Transverse colon (tissue), 4 donors: ENCODE data around the gene PDE6A. TPM values are rescaled to one million over a fixed set of nuclear protein-coding genes. Genes with fewer than 3 reads are reported as not detected.
A peak's percentile ranks its signal among the peaks of the same experiment; 100 is the strongest.

Experiments
- DNase-seq: peaks from one replicate; pipeline ENCODE4 v3.0.0-alpha.2; 2019
- H3K27ac ChIP-seq, 4 donors: fragments of 200-600 bp; sonication (generic); 2 replicates each; pipeline ENCODE4 v1.5.1; 2016 to 2018; ENCODE audit warnings: inconsistent platforms in 4 of 4
- H3K27me3 ChIP-seq: fragments of 200-600 bp; sonication (generic); 2 replicates; pipeline ENCODE4 v1.5.1; 2017; ENCODE audit warnings: inconsistent platforms
- H3K36me3 ChIP-seq, 4 donors: fragments of 200-600 bp; sonication (generic); 2 replicates each; pipeline ENCODE4 v1.5.1; 2017 to 2019; ENCODE audit warnings: inconsistent platforms in 4 of 4
- H3K4me1 ChIP-seq, 4 donors: fragments of 200-600 bp; sonication (generic); 2 replicates each; pipeline ENCODE4 v1.5.1; 2017 to 2020; ENCODE audit warnings: inconsistent platforms in 4 of 4
- H3K4me3 ChIP-seq, 4 donors: fragments of 200-600 bp; sonication (generic); 1 replicate in 1 of 4; 2 replicates in 3 of 4; pipeline versions ENCODE4 v1.5.1 to v1.6.1; 2017 to 2019; ENCODE audit warnings: inconsistent platforms in 4 of 4
- H3K9me3 ChIP-seq, 2 donors: fragments of 200-600 bp; sonication (generic); 2 replicates each; pipeline ENCODE4 v1.5.1; 2017 to 2019; ENCODE audit warnings: inconsistent platforms in 2 of 2
- CTCF ChIP-seq, 5 experiments: fragments of 200-600 bp in 3 of 5; fragments of 450-650 bp in 2 of 5; sonication (generic) in 3 of 5; IDR thresholded peaks; 1 replicate in 2 of 5; 2 replicates in 3 of 5; pipeline ENCODE4 v1.5.1; 2016 to 2017; ENCODE audit warnings: antibody characterized with exemption in 5 of 5, inconsistent platforms in 3 of 5, mild to moderate bottlenecking in 2 of 5, moderate library complexity in 1 of 5
- EP300 ChIP-seq: sonication (generic); formaldehyde crosslinking; IDR thresholded peaks from one replicate; pipeline ENCODE4 v1.6.1; 2017; ENCODE audit warnings: antibody characterized with exemption, low read depth
- POLR2A ChIP-seq: fragments of 450-650 bp; IDR thresholded peaks from one replicate; pipeline ENCODE4 v1.6.1; 2016; ENCODE audit warnings: antibody characterized with exemption, mild to moderate bottlenecking, moderate library complexity
- POLR2AphosphoS5 ChIP-seq, 3 donors: sonication (generic); formaldehyde crosslinking; IDR thresholded peaks; one replicate each; pipeline ENCODE4 v1.6.1; 2016; ENCODE audit warnings: antibody characterized with exemption in 3 of 3
- whole genome bisulfite sequencing, 2 donors: methylation state at CpG; one replicate each; pipeline ENCODE4 v1.1.5; 2018; ENCODE audit warnings: low coverage in 1 of 2; 5-methylcytosine and 5-hydroxymethylcytosine counted together
- in situ Hi-C, 4 donors: fragments of 200-750 bp; cut with MboI; loops; one replicate each; pipeline versions ENCODE4 v1.15.0 to v1.15.1; 2017; ENCODE audit warnings: low sequenced_read_pairs in 3 of 4, low pct_ligation_motif_present in 1 of 4, low pct_unique_long_range_greater_than_20kb in 1 of 4
- intact Hi-C: fragments of 100-400 bp; cut with DNase I; formaldehyde crosslinking; loops from one replicate; pipeline ENCODE4 v1.15.1; 2023; ENCODE audit warnings: low total_unique reads
- total RNA-seq, 4 donors: library from RNA; depleted of rRNA; stranded (reverse); fragments of >200 nt; gene quantifications; one replicate each; pipeline ENCODE4 v1.1.0, GENCODE V29; 2016

PDE6A gene
- total RNA-seq, 4 donors from 2014 or later = 1.2 to 6.5 (median 3.5) TPM

GRCh38 chr5:149834246-149834855 lies 110.2 kb downstream of the PDE6A start:
- Histone ChIP-seq H3K4me3 (no peak overlapping the region), H3K4me1 (peaks cover 0 to 13% (median 6%) of the 10 kb centered on the region in 4 donors), H3K27me3 (no peaks in the 10 kb centered on the region), H3K36me3 (peaks cover 0 to 28% (median 10%) of the 10 kb centered on the region in 4 donors), H3K9me3 (no peaks in the 10 kb centered on the region), H3K27ac (no peak overlapping the region)
- in situ Hi-C loops = loop anchor here in 3 of 4 donors (5.0 to 25.0 kb wide), 5 partner anchors 170 to 378 kb away; no protein-coding TSS in a partner anchor
- intact Hi-C loops = no loop called here
- 49 to 92% methylated on average over 2 to 5 of the region's 5 CpGs for WGBS, 2 donors
- peak; percentile 71 for DNase-seq
- no peak for TF ChIP-seq EP300
- no peak for TF ChIP-seq POLR2A
- peak; percentile 50 to 65 (median 62) for TF ChIP-seq CTCF (IDR thresholded peaks at IDR 0.05)
- TF ChIP-seq POLR2AphosphoS5 (IDR thresholded peaks at IDR 0.05) = peak in 1 of 3 donors; percentile 38

- in situ Hi-C loops = loop anchor here in 3 of 4 donors (5.0 to 25.0 kb wide), 5 partner anchors 168 to 379 kb away; no protein-coding TSS in a partner anchor
Observed at GRCh38 chr5:149833116-149833827, 111.3 kb downstream of the PDE6A start.

GRCh38 chr5:149832636-149833035 lies 112.0 kb downstream of the PDE6A start:
- Histone ChIP-seq H3K27me3 (no peaks in the 10 kb centered on the region), H3K4me1 (peaks cover 0 to 8% (median 3%) of the 10 kb centered on the region in 4 donors), H3K36me3 (peaks cover 0 to 28% (median 10%) of the 10 kb centered on the region in 4 donors), H3K27ac (no peak overlapping the region), H3K4me3 (no peak overlapping the region), H3K9me3 (no peaks in the 10 kb centered on the region)
- DNase-seq = no peak
- no peak for TF ChIP-seq POLR2AphosphoS5 (IDR thresholded peaks at IDR 0.05)
- no peak for TF ChIP-seq CTCF (IDR thresholded peaks at IDR 0.05)
- TF ChIP-seq POLR2A = no peak
- TF ChIP-seq EP300 = no peak
- intact Hi-C loops = no loop called here
- in situ Hi-C loops = loop anchor here in 3 of 4 donors (5.0 to 25.0 kb wide), 5 partner anchors 168 to 380 kb away; no protein-coding TSS in a partner anchor
- 95% methylated on average over 11 of the region's 12 CpGs; no CpG with 5 or more reads in 1 of the 2 donors for WGBS, 2 donors

More at GRCh38 chr5:149833116-149833827, 111.3 kb downstream of the PDE6A start:
- Histone ChIP-seq H3K9me3 (no peaks in the 10 kb centered on the region), H3K4me3 (no peak overlapping the region), H3K4me1 (peaks cover 0 to 11% (median 5%) of the 10 kb centered on the region in 4 donors), H3K27ac (no peak overlapping the region), H3K36me3 (peaks cover 0 to 28% (median 10%) of the 10 kb centered on the region in 4 donors), H3K27me3 (no peaks in the 10 kb centered on the region)
- WGBS, 2 donors = 91 to 92% methylated on average over 7 to 30 of the region's 30 CpGs
- TF ChIP-seq POLR2A = no peak
- DNase-seq = no peak
- intact Hi-C loops = no loop called here

- no peaks in the 10 kb centered on the region for H3K27me3 ChIP-seq
- in situ Hi-C loops = loop anchor here in 3 of 4 donors (5.0 to 25.0 kb wide), 5 partner anchors 167 to 381 kb away; no protein-coding TSS in a partner anchor
Observed at GRCh38 chr5:149831492-149831891, 113.1 kb downstream of the PDE6A start.

GRCh38 chr5:149830579-149830978 lies 114.0 kb downstream of the PDE6A start:
- peak overlapping the region in 2 of 4 donors; percentile 26 to 29 for H3K27ac ChIP-seq
- DNase-seq = no peak
- peaks cover 3 to 17% (median 12%) of the 10 kb centered on the region in 4 donors for H3K4me1 ChIP-seq
- TF ChIP-seq POLR2A = no peak
- TF ChIP-seq EP300 = no peak
- TF ChIP-seq POLR2AphosphoS5 (IDR thresholded peaks at IDR 0.05) = no peak
- TF ChIP-seq CTCF (IDR thresholded peaks at IDR 0.05) = no peak
- H3K4me3 ChIP-seq = no peak overlapping the region
- intact Hi-C loops = no loop called here
- no peaks in the 10 kb centered on the region for H3K27me3 ChIP-seq
- in situ Hi-C loops = loop anchor here in 3 of 4 donors (5.0 to 25.0 kb wide), 5 partner anchors 166 to 382 kb away; no protein-coding TSS in a partner anchor
- 94% methylated on average over 5 of the region's 5 CpGs; no CpG with 5 or more reads in 1 of the 2 donors for WGBS, 2 donors
- H3K9me3 ChIP-seq = no peaks in the 10 kb centered on the region
- peaks cover 0 to 20% (median 7%) of the 10 kb centered on the region in 4 donors for H3K36me3 ChIP-seq

More at GRCh38 chr5:149831492-149831891, 113.1 kb downstream of the PDE6A start:
- Histone ChIP-seq H3K4me1 (peaks cover 3 to 12% (median 5%) of the 10 kb centered on the region in 4 donors), H3K27ac (peak overlapping the region in 2 of 4 donors; percentile 26 to 29), H3K36me3 (peaks cover 0 to 21% (median 9%) of the 10 kb centered on the region in 4 donors), H3K9me3 (no peaks in the 10 kb centered on the region), H3K4me3 (no peak overlapping the region)
- intact Hi-C loops = no loop called here
- TF ChIP-seq POLR2AphosphoS5 (IDR thresholded peaks at IDR 0.05) (peak in 1 of 3 donors; percentile 24), POLR2A (no peak)
- DNase-seq = no peak
- WGBS, 2 donors = 48 to 83% methylated on average over 4 to 5 of the region's 5 CpGs
